Thyroid gland (tissue), 4 donors: Measurements from ENCODE around the gene UNC119. TPM values are rescaled to one million over a fixed set of nuclear protein-coding genes. Genes with fewer than 3 reads are reported as not detected.

ENCODE experiments used
- DNase-seq, 2 donors: peaks; one replicate each; pipeline ENCODE4 v3.0.0-alpha.2; 2019
- H3K27ac ChIP-seq, 3 donors: fragments of 200-600 bp; sonication (generic); 1 replicate in 2 of 3; 2 replicates in 1 of 3; pipeline ENCODE4 v1.5.1; 2016 to 2019; ENCODE audit warnings: mild to moderate bottlenecking in 1 of 3, moderate library complexity in 1 of 3
- H3K27me3 ChIP-seq: fragments of 200-600 bp; sonication (generic); one replicate; pipeline ENCODE4 v1.5.1; 2019
- H3K36me3 ChIP-seq, 2 donors: fragments of 200-600 bp; sonication (generic); one replicate each; pipeline ENCODE4 v1.5.1; 2016 to 2019
- H3K4me1 ChIP-seq, 2 donors: fragments of 200-600 bp; sonication (generic); one replicate each; pipeline ENCODE4 v1.5.1; 2017 to 2019
- H3K4me3 ChIP-seq, 3 donors: fragments of 200-600 bp; sonication (generic); replicated peaks in 1 of 3; 1 replicate in 2 of 3; 2 replicates in 1 of 3; pipeline ENCODE4 v1.5.1; 2016; ENCODE audit warnings: mild to moderate bottlenecking in 1 of 3
- H3K9me3 ChIP-seq: fragments of 200-600 bp; sonication (generic); one replicate; pipeline ENCODE4 v1.5.1; 2017
- CTCF ChIP-seq, 6 experiments: fragments of 200-600 bp in 3 of 6; fragments of 450-650 bp in 3 of 6; sonication (generic) in 3 of 6; IDR thresholded peaks; one replicate each; pipeline ENCODE4 v1.5.1; 2016 to 2019; ENCODE audit warnings: antibody characterized with exemption in 6 of 6, mild to moderate bottlenecking in 2 of 6, inconsistent platforms in 1 of 6, moderate library complexity in 1 of 6
- POLR2A ChIP-seq, 2 donors: fragments of 450-650 bp; IDR thresholded peaks; one replicate each; pipeline ENCODE4 v1.6.1; 2017; ENCODE audit warnings: antibody characterized with exemption in 2 of 2, mild to moderate bottlenecking in 2 of 2, moderate library complexity in 1 of 2
- WGBS, 2 donors: methylation state at CpG; one replicate each; pipeline ENCODE4 v1.1.5; 2017; 5-methylcytosine and 5-hydroxymethylcytosine counted together
- intact Hi-C: fragments of 100-400 bp; cut with DNase I; formaldehyde crosslinking; loops from one replicate; pipeline ENCODE4 v1.15.1; 2023
- total RNA-seq, 4 donors: library from RNA; depleted of rRNA; stranded (reverse); fragments of >200 nt; gene quantifications; one replicate each; pipeline ENCODE4 v1.2.3, GENCODE V29; 2016

UNC119 gene
- total RNA-seq, 4 donors from 2014 or later = 29.8 to 43.9 (median 36.0) TPM

- Histone ChIP-seq H3K4me3 (no peak overlapping the region), H3K36me3 (peaks cover under 1 to 1% of the 10 kb centered on the region in 2 donors), H3K27ac (no peak overlapping the region), H3K9me3 (no peaks in the 10 kb centered on the region), H3K27me3 (no peaks in the 10 kb centered on the region), H3K4me1 (peaks cover 10 to 18% of the 10 kb centered on the region in 2 donors)
- intact Hi-C loops = no loop called here
- TF ChIP-seq POLR2A (IDR thresholded peaks at IDR 0.05) (no peak), CTCF (IDR thresholded peaks at IDR 0.05) (peak in 1 of 6 experiments; percentile 12)
- DNase-seq = no peak
- 83 to 87% methylated on average over 3 to 6 of the region's 6 CpGs for WGBS, 2 donors
These were observed 3.9 kb downstream of the UNC119 start for GRCh38 chr17:28548417-28549130.

- Histone ChIP-seq H3K4me1 (peaks cover 10 to 17% of the 10 kb centered on the region in 2 donors), H3K27ac (no peak overlapping the region), H3K36me3 (no peaks in the 10 kb centered on the region), H3K27me3 (no peaks in the 10 kb centered on the region), H3K4me3 (no peak overlapping the region), H3K9me3 (no peaks in the 10 kb centered on the region)
- intact Hi-C loops = loop anchor here (2.0 kb wide), 1 partner anchor 65 kb away; no protein-coding TSS in a partner anchor
- TF ChIP-seq POLR2A (IDR thresholded peaks at IDR 0.05) (no peak), CTCF (IDR thresholded peaks at IDR 0.05) (peak; percentile 82 to 94 (median 84))
- DNase-seq = peak; percentile 75 to 78
- 73 to 81% methylated on average over 23 to 26 of the region's 26 CpGs for WGBS, 2 donors
These were observed 4.6 kb downstream of the UNC119 start for GRCh38 chr17:28547623-28548416.

DNA sequence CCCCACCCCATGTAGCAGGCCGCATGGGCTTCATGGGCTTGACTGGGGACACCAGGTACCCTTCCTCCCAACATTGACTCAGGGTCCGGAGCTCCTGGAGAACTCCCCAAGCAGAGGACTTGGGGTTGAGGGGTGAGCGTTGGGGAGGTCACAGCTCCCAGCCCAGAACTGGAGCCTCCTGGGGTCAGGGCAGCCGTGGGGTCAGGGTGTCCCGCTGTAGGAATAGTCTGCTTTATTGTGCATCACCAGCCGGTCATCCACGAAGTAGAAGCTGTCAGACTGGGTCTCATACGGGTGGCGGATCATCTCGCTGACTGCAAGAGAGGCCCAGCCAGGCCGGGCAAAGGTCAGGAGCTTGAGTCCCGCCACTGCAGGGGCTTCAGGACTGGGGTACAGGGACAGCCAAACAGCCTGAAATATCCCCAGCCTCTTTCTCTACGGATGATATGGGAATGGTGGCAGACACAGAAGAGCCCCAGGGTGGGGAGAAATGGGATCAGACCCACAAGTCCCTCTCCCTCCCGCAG is 5.3 kb downstream of the UNC119 start:
- TF ChIP-seq CTCF (IDR thresholded peaks at IDR 0.05) (no peak), POLR2A (IDR thresholded peaks at IDR 0.05) (no peak)
- Histone ChIP-seq H3K36me3 (no peaks in the 10 kb centered on the region), H3K27me3 (no peaks in the 10 kb centered on the region), H3K4me3 (no peak overlapping the region), H3K4me1 (peaks cover 7 to 15% of the 10 kb centered on the region in 2 donors), H3K9me3 (no peaks in the 10 kb centered on the region), H3K27ac (no peak overlapping the region)
- WGBS, 2 donors = 91% methylated on average over 14 of the region's 14 CpGs; no CpG with 5 or more reads in 1 of the 2 donors
- DNase-seq = no peak
- intact Hi-C loops = loop anchor here (2.0 kb wide), 1 partner anchor 66 kb away; no protein-coding TSS in a partner anchor

DNA sequence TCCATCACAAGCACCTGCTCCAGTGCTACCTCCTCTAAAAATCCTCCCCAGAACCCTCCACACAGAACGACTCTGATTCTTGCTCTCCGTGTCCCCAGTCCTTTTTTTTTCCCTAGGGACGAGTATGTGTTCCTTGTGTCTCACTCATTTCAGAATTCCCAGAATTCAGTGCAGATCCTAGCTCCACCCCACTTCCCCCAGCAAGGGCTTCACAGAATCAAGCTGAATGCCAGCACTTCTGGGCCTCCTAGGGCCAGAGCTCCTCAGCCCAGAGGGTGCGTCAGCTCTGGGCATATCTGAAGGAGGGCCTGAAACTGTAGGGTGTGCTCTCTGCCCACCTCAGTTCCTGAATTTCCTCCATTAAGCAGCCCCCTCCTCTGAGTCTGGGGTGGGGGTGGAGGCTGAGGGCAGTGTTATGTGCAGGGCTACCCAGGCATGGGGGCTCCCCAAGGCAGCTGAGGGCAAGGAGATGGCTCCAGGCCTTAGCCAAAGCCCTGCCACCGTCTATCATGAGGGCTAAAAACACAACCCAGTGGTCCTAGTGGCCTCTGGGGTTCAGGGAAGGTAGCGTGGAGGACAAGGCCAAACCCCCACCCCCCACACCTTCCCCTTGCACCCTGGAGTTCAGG is 6.5 kb downstream of the UNC119 start:
- Histone ChIP-seq H3K4me1 (peaks cover 0 to 5% of the 10 kb centered on the region in 2 donors), H3K4me3 (no peak overlapping the region), H3K27ac (no peak overlapping the region), H3K27me3 (no peaks in the 10 kb centered on the region), H3K36me3 (no peaks in the 10 kb centered on the region), H3K9me3 (no peaks in the 10 kb centered on the region)
- WGBS, 2 donors = 66 to 68% methylated on average over 6 of the region's 6 CpGs
- no peak for TF ChIP-seq POLR2A (IDR thresholded peaks at IDR 0.05)
- no peak for TF ChIP-seq CTCF (IDR thresholded peaks at IDR 0.05)
- DNase-seq = no peak
- intact Hi-C loops = loop anchor here (2.0 kb wide), 1 partner anchor 67 kb away; no protein-coding TSS in a partner anchor
